Adrenal gland (tissue), 5 donors: Measurements from ENCODE around the gene LRPAP1.
"Not testable (repeated sequence)": the region's sequence is repeated elsewhere in the genome, so short reads cannot be mapped to it uniquely, and the experiment has no call there.

ENCODE experiments used
- CTCF ChIP-seq, 6 experiments: fragments of 450-650 bp in 4 of 6; fragments of 200-600 bp in 2 of 6; sonication (generic) in 1 of 6; IDR thresholded peaks; 1 replicate in 5 of 6; 2 replicates in 1 of 6; pipeline versions ENCODE4 v1.5.1 to v1.8.0; 2016 to 2021; ENCODE audit warnings: antibody characterized with exemption in 6 of 6, mild to moderate bottlenecking in 2 of 6, moderate library complexity in 1 of 6
- POLR2A ChIP-seq, 2 donors: fragments of 450-650 bp; IDR thresholded peaks; one replicate each; pipeline ENCODE4 v1.6.1; 2017; ENCODE audit warnings: antibody characterized with exemption in 2 of 2, mild to moderate bottlenecking in 2 of 2, moderate library complexity in 1 of 2
- donor health status: DM: no; HTN: no; CAD: no.

DNA sequence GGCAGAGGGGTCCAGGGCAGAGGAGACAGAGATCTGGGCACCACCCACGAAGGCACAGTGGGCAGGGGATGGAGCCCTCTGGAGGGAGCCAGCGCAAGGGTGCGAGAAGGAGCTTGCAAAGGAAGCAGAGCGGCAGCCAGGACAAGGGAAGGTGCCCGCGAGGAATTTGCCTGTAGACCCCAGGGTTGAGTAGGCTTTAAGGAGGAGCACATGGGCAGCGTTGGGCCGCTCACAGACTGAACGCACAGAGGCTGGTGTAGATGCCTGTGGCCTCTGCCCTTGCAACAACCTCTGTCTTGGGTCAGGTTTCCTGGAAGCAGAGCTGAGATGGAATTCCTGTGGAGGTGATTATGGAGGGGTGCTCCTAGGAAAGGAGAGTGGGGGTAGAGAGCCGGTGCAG lies 3.6 kb upstream of the LRPAP1 start:
- TF ChIP-seq CTCF, POLR2A (IDR thresholded peaks at IDR 0.05): not testable (repeated sequence)
